ENCODE data around the gene GPR84.

- TF ChIP-seq CTCF (IDR thresholded peaks at IDR 0.05) (no peak), POLR2A (IDR thresholded peaks at IDR 0.05) (no peak)
Measured at GRCh38 chr12:54375259-54375579, 10.9 kb upstream of the GPR84 start.

Data from adrenal gland (tissue), 5 donors.